Stimulated activated CD4-positive, alpha-beta T cell treated with anti-CD3 and anti-CD28 coated beads, Interleukin-15, amount 100 ng/mL, for 24 hours (primary cell): Measurements from ENCODE around the gene POU2AF1.
"Not testable (repeated sequence)": the region's sequence is repeated elsewhere in the genome, so short reads cannot be mapped to it uniquely, and the experiment has no call there.

Experiments used
- DNase-seq: peaks from one replicate; pipeline ENCODE4 v3.0.0-alpha.2; 2020

The POU2AF1 gene

GRCh38 chr11:111339758-111340388, 39.2 kb downstream of the POU2AF1 start:
- DNase-seq, result no peak

DNA sequence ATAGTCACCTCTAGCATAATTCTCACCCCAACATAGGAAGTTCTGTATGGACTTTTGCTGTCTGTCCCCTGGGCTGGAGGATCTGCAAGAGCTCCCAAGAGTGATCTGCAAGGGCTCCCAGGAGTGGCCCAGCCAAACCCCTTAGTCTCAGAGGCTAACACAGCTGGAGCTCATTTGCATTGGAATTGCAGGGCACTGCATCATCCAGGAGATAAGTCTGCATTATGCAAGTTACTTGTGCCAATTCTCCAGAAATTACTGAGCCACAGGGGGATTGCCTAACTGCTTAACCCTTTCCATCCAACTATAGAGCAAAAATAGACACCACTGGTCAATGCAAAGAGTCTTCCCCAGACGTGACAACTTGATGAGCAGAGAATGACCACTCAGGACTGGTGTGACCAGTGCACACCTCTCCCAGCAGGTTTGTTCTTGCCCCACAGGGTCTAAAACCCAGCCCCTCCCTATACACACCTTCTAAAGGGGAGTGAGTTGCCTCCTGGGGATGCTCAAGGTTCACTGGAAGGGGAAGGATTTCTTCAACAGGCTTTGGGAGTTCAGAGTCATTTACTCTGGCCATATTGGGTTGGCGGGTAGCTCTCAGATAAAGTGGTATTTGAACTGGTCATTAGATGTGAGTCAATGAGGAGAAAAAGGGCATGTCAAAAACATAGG, 42.4 kb downstream of the POU2AF1 start:
- DNase-seq, result no peak

- DNase-seq, result no peak
Measured at GRCh38 chr11:111336062-111336461, 43.0 kb downstream of the POU2AF1 start.

- no peak for DNase-seq
Measured at GRCh38 chr11:111335549-111335948, 43.5 kb downstream of the POU2AF1 start.

DNA sequence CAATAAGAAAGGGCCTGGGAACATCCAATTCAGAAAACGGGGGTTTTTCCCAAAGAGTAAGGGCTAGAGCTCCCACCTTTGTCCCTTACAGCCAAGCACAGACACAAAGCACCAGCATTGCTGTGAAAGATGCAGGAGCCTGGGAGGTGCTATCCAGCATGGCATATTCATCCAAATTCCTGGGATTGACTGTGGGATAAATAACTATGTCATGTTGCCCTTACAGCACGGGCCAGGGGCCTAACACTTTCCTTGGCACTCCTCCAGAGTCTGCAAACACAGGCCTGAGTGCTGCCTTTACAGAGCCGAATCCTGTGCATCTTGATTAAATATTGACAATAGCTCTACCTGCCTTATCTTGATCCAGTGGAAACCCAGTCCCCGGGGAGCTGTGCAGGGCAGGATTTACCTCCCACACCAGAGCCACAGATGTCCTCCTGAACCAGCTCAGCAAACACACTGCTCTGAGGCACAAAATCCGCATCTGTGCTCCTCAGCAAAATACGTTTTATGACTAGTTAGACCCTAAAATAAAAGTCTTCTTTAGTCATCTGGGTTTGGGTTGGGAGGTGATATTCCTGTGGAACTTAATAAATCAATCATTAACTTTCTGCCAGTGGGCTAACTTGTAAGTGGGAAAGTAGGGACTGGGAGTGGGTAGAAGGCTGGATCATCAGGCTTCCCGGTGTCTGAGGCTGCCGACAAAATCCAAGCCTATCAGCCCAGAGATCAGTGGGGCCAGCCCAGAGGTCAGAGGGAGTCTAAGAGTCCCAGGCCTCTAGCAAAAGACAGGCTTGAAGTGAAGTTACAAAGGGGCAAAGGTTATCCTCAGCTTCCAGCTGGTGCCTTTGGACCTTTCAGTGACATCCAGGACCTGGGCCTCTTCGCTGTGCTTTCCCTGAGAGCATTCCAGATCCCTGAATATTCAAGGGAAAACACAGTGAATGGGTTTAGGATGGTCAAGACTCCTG, 44.3 kb downstream of the POU2AF1 start:
- no peak for DNase-seq

- DNase-seq, result no peak
Measured at GRCh38 chr11:111331711-111332479, 47.2 kb downstream of the POU2AF1 start.

- no peak for DNase-seq
Measured at GRCh38 chr11:111330234-111330893, 48.7 kb downstream of the POU2AF1 start.

GRCh38 chr11:111329306-111330204, 49.5 kb downstream of the POU2AF1 start:
- DNase-seq, result no peak

GRCh38 chr11:111327908-111328624, 51.0 kb downstream of the POU2AF1 start:
- DNase-seq, result no peak

DNA sequence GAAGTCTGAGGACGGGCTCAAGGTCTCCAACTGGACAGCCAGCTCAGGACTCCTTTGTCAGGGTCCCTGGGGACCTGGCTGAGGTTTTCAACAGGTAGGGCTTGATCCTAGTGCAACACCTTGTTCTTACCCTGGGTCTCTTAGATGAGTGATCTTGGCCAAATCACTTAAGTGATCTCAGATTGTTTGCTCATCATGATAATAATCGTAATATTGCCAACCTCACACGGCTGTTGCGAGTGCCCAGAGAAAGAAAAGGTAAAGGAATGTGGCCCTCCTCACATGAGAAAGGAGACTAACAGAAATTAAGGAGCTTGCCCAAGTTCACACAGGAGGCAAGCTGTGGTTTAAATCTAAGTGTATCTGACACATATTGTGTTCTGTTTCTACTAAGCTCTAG, 52.3 kb downstream of the POU2AF1 start:
- DNase-seq, result no peak

DNA sequence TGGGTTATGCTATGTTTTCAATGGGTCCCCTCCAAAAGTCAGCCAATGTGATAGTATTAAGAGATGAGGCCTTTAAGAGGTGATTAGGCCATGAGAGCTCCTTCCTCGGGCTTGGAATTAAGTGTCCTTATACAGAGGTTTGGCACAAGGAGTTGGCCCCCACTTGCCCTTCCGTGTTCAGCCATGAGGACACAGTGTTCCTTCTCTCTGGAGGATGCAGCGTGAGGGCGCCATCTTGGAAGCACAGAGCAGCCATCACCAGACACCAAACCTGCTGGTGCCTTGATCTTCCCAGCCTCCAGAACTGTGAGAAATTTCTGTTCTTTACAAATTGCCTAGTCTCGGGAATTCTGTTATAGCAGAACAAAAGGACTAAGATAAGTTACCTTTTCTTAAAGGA, 53.8 kb downstream of the POU2AF1 start:
- no peak for DNase-seq

DNA sequence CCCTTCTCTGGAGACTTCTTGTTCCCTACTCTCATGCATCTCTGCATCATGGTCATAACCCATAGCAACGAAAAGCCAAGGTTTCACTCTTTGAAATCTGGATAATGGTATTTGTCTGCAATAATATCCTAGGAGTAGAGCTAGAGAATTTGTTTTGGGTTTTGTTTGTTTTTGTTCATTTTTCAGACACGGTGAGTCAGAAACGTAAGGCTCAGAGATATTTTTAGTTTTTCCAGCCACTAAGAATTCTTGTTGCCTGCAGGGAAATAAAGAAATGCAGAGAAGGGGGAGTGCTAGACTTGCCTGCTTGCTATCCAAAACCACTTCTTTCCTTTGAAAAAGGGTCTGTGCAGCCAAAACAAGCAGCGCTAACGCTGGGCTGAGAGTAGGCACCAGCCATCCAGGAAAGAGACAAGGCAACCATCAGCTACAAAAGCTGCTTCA, 54.8 kb downstream of the POU2AF1 start:
- DNase-seq, result no peak

DNA sequence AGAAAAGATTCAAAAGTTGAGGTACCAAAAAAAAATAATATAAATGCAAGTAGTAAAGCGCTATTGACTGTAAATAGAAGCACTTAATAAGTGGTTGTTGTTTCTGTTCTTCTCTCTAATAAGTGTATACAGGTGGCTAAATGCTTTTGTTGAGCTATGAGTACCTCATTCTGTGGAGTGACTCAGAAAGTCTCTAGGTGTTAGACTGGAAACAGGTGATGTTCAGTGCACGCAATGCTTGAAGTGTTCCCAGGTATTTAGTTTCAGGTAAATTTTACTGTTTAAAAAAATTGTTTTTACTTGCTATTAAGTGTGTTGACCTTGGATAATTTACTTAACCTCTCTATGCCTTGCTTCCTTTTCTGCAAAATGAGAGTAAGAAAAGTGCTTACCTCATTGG, 56.5 kb downstream of the POU2AF1 start:
- no peak for DNase-seq

- no peak for DNase-seq
Measured at GRCh38 chr11:111320728-111321568, 58.1 kb downstream of the POU2AF1 start.

- DNase-seq, result not testable (repeated sequence)
Measured at GRCh38 chr11:111320199-111320598, 58.9 kb downstream of the POU2AF1 start.

DNA sequence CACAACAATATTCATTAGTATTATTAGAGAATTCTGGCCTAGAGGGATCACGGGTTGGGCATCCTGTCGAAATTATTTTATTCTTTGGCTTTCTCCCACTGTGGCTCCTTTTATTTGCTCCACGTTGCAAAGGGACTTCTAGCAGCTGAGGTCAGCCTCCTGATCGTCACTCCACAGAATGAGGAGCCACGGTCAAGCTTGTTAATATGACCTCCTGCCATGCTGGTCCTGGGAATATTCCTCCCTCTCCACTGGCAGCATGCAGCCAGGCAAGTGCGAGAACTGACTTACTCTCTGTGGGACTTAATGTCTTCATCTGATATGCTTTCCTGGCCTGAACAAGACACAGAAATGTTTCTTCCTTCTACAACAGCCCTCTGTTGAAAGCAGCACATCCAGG, 59.8 kb downstream of the POU2AF1 start:
- DNase-seq, result no peak

DNA sequence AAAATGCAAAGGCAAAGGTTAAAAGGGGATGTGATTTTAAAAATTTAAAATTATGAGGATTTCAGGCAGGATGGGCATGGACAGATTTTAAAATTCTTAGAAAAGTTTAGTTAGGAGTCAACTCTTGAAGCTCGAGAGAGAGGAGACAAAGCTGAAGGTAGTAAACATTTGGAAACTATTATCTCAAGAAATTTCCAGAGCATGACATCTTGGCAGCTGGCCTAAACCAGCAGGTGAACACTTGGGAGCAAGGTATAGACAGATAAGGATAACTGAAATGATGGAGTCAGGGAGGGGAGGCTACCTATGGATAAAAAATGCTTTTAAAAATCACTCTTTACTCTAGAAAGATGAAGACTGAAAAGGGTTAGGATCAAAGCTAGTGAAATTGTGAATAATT, 67.0 kb downstream of the POU2AF1 start:
- DNase-seq, result no peak

GRCh38 chr11:111310723-111311122, 68.4 kb downstream of the POU2AF1 start:
- DNase-seq, result no peak

DNA sequence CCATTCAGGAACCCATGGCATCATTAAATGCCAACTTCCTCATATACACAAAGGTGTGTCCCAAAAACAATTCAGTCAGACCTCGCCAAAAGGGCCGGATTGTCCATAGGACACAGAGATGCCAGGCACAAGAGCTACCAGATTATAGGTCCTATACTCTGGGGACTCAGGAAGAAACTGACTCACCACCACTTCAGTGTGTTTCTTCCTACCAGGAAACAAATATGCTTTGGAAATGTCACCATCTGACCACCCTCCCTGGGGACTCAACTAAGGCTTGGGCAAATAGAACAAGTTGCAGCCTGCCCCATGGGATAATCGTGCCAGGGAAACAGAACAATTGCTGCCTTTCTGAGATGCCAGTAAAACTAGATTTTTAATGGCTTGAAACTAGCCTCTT, 69.0 kb downstream of the POU2AF1 start:
- no peak for DNase-seq
